NCI-H345 treated with DMSO at 0.1 percent for 48 hours (cell line): ENCODE data around the gene PTGDR.

Experiments
- DNase-seq: peaks from one replicate; lab custom pipeline; 2025; ENCODE audit not compliant: unreplicated experiment; lab: John Stamatoyannopoulos, UW

The PTGDR gene

DNA sequence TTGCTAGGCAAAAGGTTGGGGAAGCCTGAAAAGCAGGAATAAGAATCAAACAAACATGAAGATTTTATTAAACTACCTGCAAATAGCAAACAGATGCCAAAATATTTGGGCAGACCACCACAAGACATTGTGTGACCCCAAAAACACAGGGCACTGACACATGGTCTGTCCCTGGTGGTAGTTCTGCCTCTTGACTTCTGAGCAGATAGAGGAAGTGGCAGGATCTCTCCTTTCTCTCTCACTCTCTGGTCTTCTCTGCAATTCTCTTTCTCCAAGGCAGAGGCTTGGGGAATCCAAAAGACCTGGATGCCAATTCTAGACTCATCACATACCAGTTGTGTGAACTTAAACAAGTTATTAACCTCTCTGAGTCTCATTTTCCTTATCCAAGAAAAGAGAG, 4.3 kb upstream of the PTGDR start:
- no peak for DNase-seq

DNA sequence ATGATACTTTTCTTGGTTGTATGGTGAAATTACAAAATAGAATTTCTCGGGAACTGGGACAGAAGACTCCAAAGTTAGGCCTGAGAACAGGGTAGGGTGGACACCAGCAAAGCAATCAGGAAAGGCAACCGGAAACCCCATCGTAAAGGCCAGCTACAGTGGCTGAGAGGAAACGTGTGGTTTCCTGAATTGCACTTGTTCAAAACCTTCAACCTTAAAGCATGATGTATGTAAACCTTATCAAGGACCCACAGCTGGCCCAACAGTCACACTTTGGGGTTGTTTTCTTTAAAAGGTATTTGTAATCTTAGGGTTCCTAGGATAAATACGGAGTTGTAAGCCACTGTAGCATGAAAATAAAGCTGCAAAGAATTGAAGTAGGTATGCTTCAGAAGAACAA, 2.2 kb upstream of the PTGDR start:
- no peak for DNase-seq

DNA sequence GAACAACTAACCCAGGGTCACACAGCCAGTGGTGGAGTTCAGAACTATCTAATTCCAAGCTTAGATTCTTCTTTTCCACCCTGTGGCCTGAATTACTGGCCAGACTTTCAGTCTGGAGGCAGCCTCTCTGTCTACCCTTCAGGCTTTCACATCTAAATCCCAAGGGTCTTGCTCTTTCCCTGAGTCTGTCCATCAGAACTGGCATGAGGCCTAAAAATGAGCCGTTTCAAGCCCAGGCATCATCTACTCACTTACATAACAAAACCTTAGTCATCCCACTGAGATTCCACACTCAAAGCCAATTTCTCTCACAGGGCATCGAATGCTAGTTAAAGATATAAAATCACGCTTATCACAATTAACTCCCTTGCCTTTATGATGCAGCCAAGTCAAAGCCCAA, 1.3 kb upstream of the PTGDR start:
- DNase-seq = no peak

DNA sequence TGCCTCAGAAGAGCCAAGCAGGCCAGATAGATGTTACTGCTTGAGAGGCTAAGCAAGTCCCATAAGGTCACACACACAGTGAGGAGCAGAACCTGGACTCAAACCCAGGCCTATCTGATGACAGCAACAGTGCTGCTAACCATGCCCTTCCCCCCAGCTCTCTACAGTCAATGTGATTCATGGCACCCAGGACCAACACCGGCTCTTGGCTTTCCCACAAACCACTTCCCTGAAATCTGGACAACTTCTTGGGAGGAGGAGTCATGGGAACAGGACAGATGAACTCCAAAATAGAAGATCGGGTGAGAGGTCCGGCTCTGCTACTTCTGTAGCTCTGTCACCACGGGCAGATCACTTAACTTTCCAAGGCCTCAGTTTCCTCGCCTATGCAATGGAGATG, 716 bp upstream of the PTGDR start:
- no peak for DNase-seq

DNA sequence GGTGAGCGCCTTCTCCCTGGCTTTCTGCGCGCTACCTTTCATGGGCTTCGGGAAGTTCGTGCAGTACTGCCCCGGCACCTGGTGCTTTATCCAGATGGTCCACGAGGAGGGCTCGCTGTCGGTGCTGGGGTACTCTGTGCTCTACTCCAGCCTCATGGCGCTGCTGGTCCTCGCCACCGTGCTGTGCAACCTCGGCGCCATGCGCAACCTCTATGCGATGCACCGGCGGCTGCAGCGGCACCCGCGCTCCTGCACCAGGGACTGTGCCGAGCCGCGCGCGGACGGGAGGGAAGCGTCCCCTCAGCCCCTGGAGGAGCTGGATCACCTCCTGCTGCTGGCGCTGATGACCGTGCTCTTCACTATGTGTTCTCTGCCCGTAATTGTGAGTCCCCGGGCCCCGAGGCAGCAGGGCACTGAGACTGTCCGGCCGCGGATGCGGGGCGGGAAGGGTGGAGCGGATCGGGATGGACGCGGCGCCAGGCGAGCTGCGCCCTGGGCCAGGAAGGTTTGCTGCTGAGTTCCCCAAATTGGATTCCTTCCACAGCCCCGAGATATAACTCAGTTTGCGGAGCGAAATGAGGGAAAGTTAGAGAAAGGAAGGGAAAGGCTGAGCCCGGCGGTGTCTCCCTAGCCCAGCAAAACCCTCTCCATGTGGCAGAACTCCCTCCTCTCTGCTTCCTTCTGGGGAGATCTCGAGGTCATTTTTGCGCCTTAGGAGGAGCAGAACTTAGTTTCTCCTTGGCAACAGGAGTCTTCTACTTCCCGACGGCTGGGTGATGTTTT, 972 bp downstream of the PTGDR start:
- DNase-seq = no peak

DNA sequence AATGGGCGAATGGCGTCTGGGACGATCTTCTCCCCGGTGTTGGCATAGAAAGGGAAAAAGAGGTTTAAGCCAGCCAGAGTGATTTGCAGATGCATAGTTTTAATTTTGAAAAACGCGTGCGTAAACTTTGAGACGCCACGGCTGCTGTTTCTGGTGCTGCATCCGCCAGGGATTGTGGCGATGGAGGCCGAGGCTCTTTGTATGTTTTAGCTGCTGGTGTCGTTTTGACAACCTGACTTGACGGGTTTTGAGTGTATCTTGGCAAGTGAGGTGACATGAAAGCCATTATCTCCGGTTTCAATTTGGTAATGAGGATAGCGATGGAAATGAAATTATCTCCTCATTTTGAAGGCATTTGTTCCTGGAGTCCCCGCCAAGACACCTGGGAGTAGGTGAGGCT, 1.6 kb downstream of the PTGDR start:
- DNase-seq = no peak

DNA sequence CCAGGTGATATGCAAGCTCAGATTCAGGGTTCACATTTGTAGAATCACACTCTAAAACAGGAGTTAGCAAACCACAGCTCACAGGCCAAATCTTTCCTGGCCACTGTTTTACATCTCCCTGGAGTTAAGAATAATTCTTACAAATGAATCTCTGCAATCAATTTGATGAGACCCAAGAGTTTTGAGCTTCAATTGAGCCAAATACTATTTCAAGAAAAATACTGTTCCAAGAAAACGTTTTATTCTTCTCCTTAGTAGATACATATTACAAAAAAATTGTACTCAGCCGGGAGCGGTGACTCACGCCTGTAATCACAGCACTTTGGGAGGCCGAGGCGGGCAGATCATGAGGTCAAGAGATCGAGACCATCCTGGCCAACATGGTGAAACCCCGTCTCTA, 2.5 kb downstream of the PTGDR start:
- DNase-seq = no peak

DNA sequence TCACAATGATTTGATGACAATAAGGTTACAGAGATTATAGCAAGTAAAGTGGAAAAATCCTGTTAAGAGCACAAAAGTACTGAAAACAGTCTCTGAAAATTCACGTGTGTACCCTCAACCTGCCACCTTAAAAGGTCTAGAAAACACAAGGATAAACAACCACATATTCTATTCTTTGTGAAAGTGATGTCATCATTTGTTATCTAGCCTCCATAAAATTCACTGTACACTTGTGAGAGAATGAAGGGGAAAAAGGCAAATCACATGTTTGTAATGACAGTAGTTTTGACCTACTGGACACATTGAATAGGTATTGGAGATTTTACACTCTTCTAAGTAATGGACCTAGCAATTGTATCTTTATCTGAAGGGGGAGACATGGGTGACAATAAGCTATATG, 4.0 kb downstream of the PTGDR start:
- DNase-seq = no peak

DNA sequence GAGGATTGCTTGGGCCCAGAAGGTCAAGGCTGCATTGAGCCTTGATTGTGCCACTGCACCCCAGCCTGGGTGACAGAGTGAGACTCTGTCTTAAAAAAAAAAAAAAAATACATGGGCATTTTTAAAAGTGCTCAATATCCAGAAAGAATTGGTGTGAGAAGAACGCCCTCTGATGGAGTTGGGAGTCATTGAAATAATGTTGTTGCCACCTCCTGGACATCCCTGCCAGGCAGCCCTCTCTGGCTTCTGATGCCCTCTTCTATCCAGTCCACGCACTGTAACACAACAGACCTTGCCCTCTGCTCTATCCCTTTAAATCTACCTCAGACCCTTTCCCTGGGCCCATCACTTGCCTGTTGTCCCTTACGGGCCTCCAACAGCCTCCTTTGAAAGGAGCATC, 4.9 kb downstream of the PTGDR start:
- DNase-seq = no peak

DNA sequence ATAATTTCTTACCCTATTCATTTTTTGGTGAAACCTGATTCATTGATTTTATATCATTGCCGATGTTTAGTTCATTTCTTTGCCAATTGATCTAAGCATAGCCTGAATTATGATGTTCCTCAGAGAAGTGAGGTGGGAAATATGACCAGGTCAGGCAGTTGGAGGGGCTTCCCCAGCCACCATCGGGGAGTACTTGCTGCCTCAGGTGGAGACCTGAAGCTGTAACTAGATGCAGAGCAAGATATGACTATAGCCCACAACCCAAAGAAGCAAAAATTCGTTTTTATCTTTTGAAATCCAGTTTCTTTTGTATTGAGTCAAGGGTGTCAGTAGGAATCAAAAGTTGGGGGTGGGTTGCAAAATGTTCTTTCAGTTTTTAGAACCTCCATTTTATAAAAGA, 7.9 kb downstream of the PTGDR start:
- no peak for DNase-seq

DNA sequence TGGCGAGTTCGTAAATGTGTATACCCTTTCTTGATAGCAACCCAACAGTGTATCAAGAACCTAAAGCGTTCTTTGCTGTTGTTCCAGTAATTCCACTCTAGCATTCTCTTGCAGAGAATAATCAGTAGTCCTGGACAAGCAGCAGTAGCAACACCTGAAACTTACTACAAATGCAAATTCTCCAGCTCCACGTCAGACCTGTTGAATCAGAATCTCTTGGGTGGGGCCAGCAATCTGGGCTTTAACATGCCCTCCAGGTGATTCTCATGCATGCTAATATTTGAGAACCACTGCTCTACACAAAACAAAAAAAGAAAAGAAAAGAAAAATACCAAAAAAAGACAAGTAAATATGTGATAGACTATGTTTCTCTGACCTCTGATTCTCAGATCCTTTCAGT, 10.1 kb downstream of the PTGDR start:
- no peak for DNase-seq

DNA sequence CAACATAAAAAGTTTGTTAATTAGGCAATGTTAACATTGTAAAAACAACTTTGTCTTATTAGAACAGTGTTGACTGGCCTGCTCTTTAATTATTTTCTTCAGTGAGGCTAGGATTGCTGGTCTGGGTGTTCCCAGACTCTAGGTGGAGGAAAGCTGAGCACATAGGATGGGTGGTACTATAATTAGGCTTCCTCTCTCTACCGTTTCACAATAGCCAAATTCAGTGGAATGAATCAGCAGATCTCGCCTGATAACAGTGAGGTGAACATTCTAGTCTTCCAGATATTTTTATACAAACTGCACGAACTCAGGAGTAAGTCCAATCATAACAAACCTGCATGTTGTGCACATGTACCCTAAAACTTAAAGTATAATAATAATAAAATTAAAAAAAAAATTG, 11.9 kb downstream of the PTGDR start:
- no peak for DNase-seq

DNA sequence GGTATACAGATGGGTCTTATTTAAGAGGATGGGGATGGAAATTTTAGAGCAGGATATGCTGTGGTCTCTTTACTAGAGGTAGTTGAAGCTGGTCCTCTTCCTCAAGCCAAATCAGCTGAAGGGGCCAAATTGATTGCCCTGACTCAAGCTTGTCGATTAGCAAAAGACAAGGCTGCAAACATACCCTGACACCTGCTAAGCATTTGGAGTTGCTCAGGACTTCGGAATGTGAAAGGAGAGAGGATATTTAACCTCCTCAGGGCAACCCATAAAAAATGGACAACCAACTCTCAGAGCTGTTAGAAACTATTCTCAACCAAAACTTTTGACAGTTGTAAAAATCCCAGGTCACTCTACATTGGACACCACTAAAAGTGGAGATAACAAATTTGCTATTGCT, 15.6 kb downstream of the PTGDR start:
- DNase-seq = no peak

DNA sequence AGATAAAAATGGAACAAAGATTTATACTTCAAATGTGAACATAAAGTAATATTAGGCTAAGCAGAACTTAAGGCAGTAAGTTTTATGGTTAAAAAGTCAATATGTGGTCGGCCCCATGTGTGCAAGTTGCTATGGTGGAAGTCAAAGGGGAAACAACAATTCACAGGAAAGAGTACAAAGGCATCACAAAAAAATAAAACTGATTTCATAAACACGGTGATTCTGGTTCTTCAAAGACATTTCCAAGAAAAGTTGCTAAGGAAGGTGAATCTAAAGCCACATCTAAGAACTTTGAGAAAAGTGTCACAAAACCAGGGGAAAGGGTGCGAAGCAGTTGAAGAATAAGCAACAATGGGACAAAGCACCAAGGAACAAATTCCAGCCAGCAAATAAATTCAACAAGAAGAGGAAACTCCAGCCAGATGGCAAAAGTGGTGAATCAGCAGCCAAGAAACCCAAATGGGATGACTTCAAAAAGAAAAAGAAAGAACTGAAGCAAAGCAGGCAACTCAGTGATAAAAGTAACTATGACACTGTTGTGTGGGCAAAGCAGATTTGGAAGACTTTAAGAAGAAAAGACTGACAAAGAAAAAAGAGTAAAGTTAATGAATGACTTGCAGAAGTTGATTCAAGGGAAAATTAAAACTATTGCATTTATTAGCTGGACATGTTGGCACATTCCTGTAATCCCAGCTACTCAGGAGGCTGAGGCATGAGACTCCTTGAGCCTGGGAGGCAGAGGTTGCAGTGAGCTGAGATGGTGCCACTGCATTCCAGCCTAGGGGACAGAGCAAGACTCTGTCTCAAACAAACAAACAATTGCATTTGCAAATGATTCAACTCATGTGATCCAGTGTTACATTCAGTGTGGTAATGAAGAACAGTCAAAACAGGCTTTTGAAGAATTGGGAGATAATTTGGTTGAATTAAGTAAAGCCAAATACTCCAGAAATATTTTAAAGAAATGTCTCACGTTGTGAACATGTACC, 19.5 kb downstream of the PTGDR start:
- DNase-seq = no peak

DNA sequence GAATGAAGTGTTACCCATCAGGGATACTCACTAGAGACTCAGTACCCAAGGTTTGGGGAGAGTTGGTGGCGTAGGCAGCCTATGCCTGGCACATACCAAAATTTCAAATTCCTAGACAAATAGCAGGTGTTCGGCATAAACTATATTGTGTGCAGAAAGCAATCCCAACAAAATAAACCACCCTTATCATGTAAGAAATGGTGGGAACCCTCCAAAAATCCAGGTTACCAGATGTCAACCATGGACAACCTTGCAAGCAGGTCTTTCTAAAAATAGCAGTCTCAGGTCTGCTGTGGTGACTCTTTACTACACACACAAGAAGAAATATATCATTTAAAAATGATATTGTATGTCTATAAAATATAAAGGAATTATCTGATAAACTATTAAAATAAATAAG, 28.9 kb downstream of the PTGDR start:
- DNase-seq = no peak

DNA sequence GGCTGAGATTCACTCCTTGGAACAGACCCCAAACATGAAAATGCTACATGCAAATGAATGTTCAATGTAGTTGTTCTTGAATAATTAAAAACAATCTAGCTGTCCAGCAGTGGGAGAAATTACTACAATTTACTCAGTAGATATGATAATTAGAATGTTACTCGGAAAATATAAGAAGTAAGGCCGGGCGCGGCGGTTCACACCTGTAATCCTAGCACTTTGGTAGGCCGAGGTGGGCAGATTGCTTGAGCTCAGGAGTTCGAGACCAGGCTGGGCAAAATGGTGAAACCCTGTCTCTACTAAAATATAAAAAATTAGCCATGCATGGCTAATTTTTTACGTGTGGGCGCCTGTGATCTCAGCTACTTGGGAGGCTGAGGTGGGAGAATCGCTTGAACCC, 31.3 kb downstream of the PTGDR start:
- no peak for DNase-seq

DNA sequence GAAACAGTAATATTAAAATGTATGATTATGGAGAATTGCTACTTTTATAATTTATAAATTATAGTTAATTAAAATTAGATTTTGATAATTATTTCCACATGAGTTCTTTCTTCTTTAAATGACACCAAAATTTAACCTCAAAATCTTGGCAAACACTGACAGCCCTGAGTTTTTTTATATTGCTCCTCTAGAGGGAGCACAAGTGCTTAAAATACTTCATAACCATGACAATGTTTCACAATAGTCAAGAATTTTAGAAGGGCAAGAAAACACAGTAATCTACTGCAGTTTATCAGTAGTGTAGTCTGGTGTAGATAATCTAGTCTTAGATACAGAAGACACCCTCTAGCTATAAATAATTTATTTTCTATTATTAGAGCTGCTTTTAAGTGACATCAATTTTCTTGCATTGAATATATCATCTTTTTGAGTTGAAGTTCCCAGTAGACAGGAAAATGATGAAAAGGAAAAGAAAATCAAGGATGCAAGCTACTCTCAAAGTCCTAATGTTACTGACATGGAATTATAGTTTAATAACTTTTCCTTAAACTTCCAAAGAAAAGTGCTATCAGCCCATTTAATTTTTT, 32.3 kb downstream of the PTGDR start:
- peak; percentile 50 for DNase-seq

DNA sequence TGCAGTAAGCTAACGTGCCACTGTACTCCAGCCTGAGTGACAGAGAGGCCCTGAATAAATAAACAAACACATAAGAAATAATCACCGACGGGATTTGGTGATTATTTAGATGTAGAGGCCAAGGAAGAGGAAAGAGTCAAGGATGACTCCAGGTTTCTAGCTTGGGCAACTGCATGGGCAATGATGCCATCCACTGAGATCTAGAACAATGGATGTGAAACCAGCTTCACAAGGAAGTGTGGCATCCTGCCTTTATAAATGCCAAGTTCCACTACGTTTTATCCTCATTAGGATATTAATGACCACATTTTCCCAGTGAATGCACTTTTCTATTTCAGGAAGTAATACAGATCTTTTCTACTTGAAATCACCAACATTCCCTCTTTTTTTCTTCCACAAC, 35.7 kb downstream of the PTGDR start:
- no peak for DNase-seq

DNA sequence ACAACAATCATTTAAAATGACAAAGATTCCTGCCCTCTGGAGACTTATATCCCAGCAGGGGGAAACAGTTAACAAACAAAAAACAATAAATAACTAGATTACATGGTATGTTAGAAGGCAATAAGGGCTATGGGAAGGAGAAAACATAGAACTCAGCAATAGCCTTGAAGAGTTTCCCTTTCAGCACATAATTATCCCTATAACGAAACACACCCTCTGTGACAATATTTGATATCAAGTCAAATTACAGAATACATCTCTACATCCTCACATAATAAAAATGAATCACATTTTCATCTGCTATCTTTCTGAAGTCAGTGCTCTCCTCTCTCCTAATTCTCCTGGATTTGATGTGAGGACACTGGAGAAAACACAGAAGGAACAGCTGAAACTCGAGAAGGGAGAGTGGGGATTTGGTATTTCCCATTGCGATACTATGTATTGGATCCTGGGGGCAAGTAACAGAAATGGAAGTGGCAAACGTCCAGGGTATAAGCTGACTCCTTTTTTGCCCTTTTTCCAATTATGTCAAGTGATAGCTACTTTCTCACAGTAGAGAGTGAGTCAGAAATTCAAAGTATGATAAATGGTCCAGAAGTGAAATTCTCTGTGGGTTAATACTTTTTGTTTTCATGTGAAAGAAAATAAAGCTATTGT, 36.9 kb downstream of the PTGDR start:
- no peak for DNase-seq

DNA sequence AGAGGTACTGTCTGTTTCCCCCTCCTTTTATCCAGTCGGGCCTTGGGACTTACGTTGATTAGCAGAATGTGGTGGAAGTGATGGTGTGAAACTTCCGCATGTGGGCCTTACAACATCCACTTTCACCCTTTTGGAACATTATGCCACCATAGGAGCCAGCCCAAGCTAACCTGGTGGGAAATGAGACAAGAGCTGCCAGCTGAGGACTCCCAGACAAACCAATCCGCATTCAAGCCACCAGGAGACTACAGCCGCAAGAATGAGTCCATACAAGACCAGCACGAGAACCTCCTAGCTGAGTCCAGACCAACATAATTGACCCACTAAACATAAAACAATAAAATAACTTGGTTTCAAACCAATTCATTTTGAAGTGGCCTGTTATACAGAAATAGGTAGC, 37.5 kb downstream of the PTGDR start:
- no peak for DNase-seq

DNA sequence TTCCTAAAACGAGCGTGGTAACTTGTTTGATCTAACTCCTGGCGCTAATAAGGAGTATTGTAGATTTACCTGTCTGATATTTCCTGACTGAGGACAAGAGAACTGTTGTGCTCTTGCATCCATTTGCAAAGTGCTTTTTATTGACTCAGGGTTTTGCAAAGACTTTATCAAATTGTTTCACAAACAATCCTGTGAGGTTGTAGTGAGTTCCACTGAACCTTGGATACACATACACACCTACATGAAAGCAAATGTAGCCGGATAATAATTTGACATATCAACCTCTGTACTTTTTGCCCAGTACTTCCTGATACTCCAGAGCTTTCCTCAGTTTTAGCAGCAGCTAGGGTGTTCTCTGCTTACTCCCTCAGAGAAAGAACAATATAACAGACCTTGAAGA, 39.9 kb downstream of the PTGDR start:
- DNase-seq = no peak
